Activated CD8-positive, alpha-beta memory T cell treated with anti-CD3 and anti-CD28 coated beads, Interleukin-2, amount 50 U/mL, for 24 hours (primary cell): ENCODE results near the gene OTC.

ENCODE experiments used
- DNase-seq: peaks from one replicate; pipeline ENCODE4 v3.0.0-alpha.2; 2020; ENCODE audit errors: extremely low read depth

Gene OTC

GRCh38 chrX:38352362-38352761 lies at the start of gene OTC:
Gene OTC (plus strand): TSS chrX:38352604. CDS start chrX:38352697, 93 bp downstream.
- DNase-seq, result no peak

- no peak for DNase-seq
These were observed 48.4 kb upstream of the OTC start for GRCh38 chrX:38304010-38304409.

GRCh38 chrX:38305971-38306370 lies 46.4 kb upstream of the OTC start:
- DNase-seq, result no peak

GRCh38 chrX:38311743-38312142 lies 40.7 kb upstream of the OTC start:
- DNase-seq, result no peak

- no peak for DNase-seq
These were observed 40.0 kb upstream of the OTC start for GRCh38 chrX:38312436-38312835.

GRCh38 chrX:38313190-38313589 lies 39.2 kb upstream of the OTC start:
- DNase-seq, result no peak

- DNase-seq, result no peak
These were observed 37.2 kb upstream of the OTC start for GRCh38 chrX:38315186-38315585.

- DNase-seq, result no peak
These were observed 34.2 kb upstream of the OTC start for GRCh38 chrX:38318196-38318595.

- no peak for DNase-seq
These were observed 33.8 kb upstream of the OTC start for GRCh38 chrX:38318606-38319005.

- DNase-seq, result no peak
These were observed 31.6 kb upstream of the OTC start for GRCh38 chrX:38320819-38321218.

- DNase-seq, result no peak
These were observed 26.3 kb upstream of the OTC start for GRCh38 chrX:38326086-38326485.

GRCh38 chrX:38327007-38327774 lies 25.2 kb upstream of the OTC start, which contains the start of gene RPGR:
Gene RPGR (minus strand): TSS chrX:38327509. CDS start chrX:38327367, 142 bp downstream.
- peak; percentile 64 for DNase-seq

- no peak for DNase-seq
These were observed 24.7 kb upstream of the OTC start for GRCh38 chrX:38327775-38328081.

- DNase-seq, result no peak
These were observed 19.9 kb upstream of the OTC start for GRCh38 chrX:38332505-38332904.

- DNase-seq, result no peak
These were observed 17.0 kb upstream of the OTC start for GRCh38 chrX:38335382-38335781.

GRCh38 chrX:38336538-38337240 lies 15.7 kb upstream of the OTC start:
- DNase-seq, result no peak

- DNase-seq, result no peak
These were observed 11.0 kb upstream of the OTC start for GRCh38 chrX:38341442-38341841.

- DNase-seq, result no peak
These were observed 9.3 kb upstream of the OTC start for GRCh38 chrX:38342853-38343778.

GRCh38 chrX:38346150-38346549 lies 6.3 kb upstream of the OTC start:
- no peak for DNase-seq

- no peak for DNase-seq
These were observed 5.3 kb upstream of the OTC start for GRCh38 chrX:38347136-38347535.

- no peak for DNase-seq
These were observed 1.1 kb upstream of the OTC start for GRCh38 chrX:38351346-38351745.

GRCh38 chrX:38356401-38356800 lies 4.0 kb downstream of the OTC start:
- DNase-seq, result no peak
